HS-27A (cell line): Measurements from ENCODE around the gene EFTUD2.
"Not testable (repeated sequence)": the region's sequence is repeated elsewhere in the genome, so short reads cannot be mapped to it uniquely, and the experiment has no call there.

ENCODE experiments used
- DNase-seq: peaks from one replicate; pipeline ENCODE4 v3.0.0-alpha.2; 2012; ENCODE audit warnings: low read depth, missing footprints

EFTUD2 gene

DNA sequence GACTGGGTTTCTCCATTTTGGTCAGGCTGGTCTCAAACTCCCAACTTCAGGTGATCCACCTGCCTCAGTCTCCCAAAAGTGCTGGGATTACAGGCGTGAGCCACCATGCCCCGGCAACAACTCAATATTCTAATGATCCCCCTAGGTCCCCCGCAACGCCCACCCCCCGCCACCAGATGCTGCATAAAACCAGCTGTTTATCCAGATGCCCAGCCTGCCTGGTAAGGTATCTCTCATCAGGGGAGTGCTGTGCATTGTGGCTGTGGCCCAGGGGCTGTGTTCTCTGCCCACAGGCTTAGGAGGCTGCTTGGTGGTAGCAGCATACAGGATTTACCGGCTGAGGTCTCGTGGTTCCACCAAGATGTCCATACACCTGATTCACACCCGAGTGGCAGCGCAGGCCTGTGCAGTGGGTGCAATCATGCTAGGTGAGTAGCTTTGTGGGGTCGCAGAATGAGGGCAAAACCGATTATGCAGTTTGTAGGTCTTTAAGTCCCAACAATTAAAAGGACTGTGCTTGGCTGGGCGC is 50.2 kb downstream of the EFTUD2 start:
- no peak for DNase-seq

DNA sequence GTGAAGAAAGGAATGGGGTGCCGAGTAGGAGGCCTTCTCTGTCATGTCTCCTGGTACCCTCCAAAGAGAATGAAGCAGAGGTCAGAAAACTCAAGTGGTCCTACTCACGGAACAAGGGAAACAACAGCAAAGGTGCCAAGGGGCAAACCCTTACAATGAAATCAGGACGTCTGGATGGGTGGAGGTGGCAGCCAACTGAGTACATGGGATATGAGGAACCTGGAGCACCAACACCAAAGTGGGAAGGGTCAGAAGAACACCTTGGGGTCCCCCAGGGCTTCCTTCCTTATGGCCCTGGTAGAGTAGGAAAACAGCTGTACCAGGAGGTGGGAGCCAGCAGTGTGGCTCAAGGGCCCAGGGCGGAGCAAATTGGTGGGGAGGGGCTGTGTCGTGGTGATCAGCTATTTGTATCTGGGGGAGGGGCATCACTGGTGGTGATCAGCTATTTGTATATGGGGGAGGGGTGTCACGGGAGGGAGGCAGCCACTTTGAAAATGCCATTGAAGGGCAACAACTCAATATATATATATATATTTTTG is 50.9 kb downstream of the EFTUD2 start:
- no peak for DNase-seq

DNA sequence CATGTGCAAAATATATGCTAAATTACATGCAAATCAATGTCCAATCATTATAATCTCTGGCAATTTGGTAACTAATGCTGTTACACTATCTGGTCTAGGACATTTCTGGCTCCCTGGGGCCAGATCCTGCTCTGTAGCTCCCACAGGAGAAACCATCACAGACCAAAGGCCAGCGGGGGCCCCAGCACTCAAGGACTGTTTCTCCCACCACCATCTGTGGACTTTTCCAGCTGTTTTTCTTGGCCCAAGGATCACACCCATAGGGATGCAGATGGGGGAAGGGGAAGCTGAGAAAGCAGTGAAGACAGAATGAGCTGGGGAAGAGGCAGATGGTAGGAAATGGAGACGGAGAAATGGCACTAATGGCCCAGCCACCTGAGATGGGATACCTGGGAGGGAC is 51.7 kb downstream of the EFTUD2 start, which contains the start of gene HIGD1B:
Gene HIGD1B (plus strand): TSS at position 298 of the 400 bp plus-strand sequence. CDS start 270 bp downstream, outside the sequence.
- DNase-seq: no peak

DNA sequence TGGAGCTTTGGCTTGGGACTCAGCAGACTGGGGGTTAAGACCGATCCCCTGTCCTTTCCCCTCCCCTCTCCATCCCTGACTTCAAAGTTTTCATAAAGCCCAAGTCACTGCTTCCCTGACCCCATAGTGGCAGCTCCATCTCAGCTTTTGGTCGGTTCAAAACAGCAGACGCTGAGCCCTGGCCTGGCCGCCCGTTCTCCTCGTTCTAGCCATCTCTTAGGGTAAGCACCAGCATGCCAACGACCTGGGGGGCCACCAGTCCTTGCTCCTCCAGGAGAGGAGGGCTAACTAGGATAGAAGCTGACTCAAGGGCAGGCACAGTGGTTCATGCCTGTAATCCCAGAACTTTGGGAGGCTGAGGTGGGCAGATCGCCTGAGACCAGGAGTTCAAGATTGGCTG is 53.0 kb downstream of the EFTUD2 start:
- no peak for DNase-seq

DNA sequence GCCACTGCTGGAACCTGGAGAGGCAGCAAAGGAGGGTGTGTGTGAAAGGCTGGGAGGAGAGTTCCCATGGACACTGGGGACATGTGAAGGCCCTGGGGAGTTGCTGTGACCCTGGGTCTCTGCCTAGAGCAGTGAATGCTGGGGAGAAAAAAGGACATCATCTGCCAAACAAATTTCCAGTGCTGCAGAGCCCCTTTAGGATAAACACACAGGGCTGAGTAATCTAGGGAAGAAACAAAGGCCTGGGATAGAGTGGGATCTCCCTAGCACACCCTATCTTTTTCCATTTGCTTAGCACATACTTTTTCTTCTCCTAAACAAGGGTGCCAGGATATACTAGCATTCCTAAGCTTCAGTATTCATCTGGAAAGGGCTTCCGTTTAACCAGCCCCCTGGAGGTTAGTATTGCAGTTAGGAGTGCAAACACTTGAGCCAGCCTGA is 54.8 kb downstream of the EFTUD2 start:
- DNase-seq: no peak

DNA sequence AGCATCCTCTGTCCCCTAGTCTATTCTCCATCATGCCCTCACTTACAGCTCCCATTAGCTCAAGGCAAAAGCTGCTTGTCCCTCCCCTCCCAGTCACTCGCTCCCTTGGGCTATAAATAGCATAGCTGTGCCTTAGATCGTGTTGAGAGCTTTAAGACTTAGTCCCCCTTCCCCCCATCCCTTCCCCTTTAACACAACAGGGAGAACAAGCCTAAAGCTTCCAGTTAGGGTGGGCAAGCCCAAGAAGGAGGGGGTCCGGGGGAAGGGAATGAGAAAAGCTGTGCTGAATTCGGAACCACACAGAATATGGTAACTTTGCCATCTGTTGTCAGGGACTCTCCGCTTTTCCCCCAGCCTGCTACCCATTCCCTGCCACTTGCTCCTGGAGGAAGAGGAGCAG is 56.5 kb downstream of the EFTUD2 start:
- no peak for DNase-seq

DNA sequence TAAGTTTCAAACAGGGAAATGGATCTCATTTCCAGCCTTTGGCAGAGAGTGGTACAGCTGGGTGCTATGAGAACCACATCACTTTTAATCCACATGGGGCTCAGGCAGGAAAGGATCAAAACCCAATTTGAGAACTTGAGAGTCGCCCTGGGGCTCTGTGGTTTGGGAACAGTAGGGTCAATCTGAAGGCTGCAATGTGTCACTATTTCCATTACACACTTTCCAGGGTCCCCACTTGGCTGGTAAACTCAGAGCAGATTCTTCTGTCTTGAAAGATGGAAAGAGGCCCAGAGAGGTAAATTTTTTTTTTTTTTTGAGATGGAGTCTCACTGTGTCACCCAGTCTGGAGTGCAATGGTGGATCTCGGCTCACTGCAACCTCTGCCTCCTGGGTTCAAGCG is 58.3 kb downstream of the EFTUD2 start:
- no peak for DNase-seq

DNA sequence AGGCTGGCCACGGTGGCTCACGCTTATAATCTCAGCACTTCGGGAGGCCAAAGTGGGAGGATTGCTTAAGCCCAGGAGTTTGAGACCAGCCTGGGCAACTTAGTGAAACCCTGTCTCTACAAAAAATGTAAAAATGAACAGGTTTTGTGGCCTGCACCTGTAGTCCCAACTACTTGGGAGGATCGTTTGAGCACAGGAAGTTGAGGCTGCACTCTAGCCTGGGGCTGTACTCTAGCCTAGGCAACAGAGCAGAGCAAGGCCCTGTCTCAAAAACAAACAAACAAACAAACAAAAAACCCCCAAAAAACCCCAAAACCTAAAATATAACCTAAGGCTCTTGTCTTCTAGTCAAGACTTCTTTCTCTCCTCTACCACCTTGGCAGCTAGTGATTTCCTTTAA is 59.0 kb downstream of the EFTUD2 start:
- DNase-seq: no peak

DNA sequence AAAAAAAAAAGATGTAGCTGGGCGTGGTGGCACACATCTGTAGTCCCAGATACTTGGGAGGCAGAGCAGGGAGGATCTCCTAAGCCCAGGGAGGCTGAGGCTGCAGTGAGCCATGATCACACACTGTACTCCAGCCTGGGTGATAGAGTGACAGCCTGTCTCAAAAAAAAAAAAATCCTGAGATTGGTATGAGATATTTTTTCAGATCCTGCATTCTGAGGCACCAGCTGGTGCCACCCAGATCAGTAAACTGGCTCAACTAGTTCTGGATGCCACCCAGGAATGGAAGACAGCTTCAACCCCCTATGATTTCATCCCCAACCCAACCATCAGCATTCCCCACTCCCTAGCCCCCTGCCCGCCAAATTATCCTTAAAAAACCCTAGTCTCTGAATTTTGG is 62.0 kb downstream of the EFTUD2 start:
- DNase-seq: no peak

DNA sequence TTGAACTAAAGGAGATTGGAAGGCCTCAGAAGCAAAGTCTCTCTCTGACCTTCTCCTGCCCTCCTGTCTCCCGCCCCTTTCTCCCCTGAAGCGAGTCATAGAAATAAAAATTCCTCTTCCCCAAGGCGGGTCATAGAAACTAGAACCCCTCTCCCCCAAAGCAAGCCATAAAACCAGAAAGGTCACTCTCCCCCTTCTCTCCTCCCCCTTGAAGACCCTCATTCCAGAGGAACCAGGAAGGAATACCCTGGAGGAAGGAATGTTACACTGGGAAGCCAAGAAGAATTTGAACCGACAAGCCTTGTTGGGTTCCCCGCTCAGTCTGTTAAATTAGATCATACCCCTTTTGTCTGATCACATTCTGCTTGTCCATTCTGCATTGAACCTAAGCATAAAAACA is 66.4 kb downstream of the EFTUD2 start:
- DNase-seq: no peak

DNA sequence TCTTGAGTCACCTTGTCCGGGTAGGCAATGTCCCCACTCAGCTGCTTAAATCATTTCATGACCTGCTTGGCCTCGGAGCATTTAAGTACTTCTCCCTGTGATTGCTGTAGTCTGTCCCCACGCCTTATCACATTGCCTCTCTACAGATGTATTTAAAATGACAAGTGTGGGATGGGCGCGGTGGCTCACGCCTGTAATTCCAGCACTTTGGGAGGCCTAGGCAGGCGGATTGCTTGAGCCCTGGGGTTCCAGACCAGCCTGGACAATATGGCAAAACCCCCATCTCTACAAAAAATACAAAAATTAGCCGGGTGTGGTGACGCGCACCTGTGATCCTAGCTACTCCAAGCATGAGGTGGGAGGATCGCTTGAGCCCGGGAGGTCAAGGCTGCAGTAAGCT is 67.9 kb downstream of the EFTUD2 start:
- DNase-seq: no peak

DNA sequence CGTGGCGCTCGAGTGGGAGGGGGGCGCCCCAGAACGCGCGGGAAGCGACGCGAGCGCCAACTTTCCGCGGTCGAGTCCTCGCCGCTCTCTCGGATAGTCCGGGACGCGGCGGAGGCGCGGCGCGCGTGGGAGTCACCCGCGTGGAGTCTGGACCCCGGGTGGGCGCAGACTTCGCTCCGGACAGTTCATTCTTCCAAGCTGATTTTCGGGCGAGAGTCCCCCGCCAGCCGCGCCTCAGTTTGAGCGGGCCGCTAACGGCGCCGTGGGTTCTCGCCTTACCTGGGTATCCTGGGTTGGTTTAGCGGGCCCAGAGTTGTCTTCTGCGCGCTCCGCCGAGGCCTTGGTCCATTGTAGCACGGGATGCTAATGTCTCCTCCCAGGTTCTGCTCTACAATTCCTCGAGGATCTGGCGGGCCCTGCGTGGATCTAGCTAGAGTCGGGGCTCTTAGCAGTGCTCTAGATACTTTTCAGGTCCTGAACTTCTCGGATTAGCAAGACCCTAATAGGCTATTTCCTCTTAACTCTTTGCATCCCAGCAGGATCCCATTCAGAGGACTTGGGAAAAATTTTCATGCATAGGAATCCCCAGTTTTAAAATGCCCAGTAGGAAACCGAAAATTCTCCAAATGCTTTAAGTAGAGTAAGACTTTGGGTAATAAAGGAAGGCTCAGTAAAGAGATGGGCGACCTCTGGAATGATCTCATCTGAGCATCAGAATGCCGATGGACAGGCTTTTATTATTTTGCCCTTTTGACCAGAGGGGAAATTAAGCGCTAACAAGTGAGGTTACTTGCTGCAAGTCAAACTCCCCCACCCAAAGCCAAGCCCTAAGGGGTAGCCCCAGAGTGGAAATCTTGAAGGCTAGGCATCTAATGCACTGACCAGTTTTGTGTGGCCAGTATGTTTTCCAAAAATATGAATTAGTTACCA is 68.6 kb downstream of the EFTUD2 start:
- DNase-seq: no peak

DNA sequence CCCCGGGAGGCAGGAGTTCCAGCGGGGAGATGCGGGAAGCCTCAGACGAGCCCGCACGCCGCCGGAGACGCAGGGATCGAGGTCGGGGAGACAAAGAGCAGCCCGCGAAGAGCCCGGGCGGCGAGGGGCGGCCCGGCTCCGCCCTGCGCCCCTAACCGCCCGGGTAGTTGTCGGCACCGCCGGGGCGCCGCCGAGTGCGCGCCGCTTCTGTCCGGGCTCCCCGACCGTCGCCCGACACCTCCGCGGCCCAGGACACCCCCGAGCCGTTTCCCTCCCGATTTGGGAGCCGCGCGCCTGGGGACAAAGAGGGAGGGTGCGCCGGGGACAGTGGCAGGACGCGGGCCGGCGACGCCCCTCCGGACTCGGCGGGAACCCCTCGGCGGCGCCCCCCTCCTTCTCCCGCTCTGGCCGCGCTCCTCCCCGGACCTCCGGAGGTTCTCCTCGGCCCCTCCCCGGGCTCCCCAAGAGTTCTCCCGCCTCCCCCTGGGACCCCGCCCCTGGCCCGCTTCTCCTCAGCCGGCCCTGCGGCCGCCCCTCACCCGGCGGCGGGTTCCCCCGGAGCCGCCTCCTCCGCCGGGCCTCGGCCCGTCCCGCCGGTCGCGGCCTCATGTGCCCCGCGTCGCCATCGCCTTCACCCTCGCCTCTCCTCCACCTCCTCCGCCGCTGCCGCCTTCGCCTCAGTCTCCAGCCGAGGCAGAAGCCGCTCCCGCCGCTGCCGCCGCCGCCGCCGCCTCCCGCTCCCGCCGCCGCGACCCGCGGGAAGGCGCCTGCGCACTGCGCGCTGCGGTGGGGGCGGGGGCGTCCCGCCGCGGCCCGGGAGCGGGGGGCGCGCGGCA is 69.5 kb downstream of the EFTUD2 start, which contains the start of gene GJC1:
Gene GJC1 (minus strand): TSS at position 765 of the 836 bp plus-strand sequence. CDS start 24,470 bp downstream, outside the sequence.
- DNase-seq: no peak

DNA sequence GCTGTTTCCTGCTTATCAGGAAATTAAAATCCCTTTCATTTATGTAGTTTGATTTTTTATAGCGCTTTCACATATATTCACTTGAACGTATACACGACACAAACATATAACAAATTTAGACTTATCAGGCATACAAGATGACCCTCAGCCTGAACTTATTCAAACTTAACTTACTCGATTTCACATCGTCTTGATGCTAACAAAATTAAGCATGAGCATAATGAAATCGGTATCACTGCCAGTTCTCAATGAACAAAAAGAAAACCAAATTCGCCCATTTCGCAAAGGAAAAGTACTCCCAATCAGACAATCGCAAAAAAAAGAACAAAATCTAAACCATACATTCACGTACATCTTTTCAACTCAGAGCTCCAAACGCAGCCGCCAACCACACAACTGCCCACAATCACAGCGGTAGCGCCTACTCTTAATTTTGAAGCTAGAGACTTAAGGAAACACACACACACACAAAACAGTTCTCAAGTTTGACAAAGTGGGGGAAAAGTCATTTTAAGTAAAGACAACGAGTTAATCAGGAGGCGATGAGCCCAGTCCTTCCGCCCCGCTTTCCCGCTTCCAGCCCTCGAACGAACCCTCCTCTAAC is 70.2 kb downstream of the EFTUD2 start:
- DNase-seq: no peak

DNA sequence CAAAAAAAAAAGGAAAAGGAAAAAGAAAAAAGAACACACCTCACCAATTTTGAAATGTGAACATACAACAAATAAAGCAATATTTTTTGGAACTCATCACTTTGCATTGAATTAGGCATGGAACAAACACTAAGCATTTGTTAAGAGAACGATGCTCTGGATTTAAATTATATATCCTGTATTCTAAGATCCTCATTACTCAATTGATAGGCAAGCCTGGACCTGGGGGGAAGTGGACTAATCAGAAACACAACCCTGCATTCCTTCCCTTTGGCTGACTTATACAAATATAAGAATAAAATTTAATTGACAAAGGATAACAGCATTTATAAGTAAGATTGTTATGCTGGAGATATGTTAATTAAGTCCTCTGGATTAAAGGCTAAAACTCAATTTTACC is 71.4 kb downstream of the EFTUD2 start:
- DNase-seq: no peak

DNA sequence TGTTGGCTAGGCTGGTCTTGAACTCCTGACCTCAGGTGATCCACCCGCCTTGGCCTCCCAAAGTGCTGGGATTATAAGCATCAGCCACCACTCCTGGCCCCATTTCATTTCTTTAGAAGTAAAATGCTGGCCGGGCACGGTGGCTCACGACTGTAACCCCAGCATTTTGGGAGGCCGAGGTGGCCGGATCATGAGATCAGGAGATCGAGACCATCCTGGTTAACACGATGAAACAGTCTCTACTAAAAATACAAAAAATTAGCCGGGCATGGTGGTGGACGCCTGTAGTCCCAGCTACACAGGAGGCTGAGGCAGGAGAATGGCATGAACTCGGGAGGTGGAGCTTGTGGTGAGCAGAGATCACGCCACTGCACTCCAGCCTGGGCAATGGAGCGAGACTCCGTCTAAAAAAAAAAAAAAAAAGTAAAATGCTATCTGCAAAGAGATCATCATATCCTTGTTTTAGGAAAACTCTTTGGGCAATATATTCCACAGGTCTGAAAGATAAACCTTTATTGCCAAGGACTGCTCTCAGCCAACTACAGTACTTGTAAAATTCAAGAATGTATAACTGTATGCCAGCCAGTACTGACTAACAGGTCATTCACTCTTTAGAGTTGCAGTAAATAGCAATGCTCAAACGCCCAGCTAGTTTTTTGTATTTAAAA is 73.0 kb downstream of the EFTUD2 start:
- no peak for DNase-seq

DNA sequence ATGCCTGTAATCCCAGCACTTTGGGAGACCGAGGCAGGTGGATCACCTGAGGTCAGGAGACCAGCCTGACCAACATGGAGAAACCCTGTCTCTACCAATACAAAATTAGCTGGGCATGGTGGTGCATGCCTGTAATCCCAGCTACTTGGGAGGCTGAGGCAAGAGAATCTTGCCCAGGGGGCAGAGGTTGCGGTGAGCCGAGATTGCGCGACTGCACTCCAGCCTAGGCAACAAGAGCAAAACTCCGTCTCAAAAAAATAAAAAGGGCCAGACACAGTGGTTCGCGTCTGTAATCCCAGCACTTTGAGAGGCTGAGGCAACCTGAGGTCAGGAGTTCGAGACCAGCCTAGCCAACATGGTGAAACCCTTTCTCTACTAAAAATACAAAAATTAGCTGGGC is 74.0 kb downstream of the EFTUD2 start:
- DNase-seq: not testable (repeated sequence)

DNA sequence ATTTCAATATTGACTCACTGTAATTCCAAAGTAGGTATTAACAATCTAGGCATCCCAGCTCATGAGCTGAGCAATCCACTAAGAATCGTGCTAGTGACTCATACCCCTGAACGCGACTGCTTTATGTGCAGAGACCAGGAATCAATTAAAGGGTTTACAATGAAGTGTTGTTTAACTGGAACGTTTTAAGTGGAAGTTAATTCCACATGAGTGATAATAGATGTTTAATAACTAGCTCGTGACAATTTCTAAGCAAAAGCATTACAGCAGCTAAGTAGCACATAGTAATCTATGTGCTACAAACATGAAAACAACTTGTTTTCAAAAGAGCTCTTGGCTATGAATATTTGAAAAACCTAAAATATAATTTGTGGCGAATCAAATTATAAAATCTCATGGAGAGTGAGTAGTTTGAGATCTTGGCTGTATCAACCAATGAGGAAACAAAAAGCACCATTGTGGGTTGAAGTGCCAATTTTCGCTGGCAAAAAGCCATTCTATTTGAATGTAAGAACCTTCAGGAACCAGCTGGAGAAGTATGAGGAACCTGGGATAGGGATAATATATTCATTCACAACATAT is 78.5 kb downstream of the EFTUD2 start:
- no peak for DNase-seq

DNA sequence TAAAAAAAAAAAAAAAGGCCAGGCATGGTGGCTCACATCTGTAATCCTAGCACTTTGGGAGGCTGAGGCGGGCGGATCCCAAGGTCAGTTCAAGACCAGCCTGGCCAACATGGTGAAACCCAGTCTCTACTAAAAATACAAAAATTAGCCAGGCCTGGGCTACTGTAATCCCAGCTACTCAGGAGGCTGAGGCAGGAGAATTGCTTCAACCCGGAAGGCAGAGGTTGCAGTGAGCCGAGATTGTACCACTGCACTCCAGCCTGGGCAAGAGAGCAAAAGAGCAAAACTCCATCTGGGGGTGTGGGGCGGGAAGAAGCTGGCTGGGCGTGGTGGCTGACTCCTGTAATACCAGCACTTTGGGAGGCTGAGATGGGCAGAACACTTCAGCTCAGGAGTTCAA is 80.7 kb downstream of the EFTUD2 start:
- not testable (repeated sequence) for DNase-seq

DNA sequence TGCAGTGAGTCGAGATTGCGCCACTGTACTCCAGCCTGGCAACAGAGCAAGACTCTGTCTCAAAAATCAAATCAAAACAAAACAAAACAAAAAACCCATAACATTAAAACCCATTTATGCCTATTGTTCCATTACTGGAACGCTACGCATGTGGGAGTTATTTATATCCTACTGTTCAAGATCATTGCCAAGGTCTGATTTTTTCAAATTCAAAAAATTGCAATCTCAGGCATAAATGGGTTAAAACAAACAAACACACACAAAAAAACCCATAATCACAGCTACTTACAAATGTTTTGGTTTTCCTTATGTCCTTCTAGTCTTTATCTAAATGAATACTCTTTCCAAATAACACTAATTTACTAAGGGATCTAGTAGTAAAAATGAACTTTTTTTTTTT is 87.0 kb downstream of the EFTUD2 start:
- DNase-seq: no peak
